GM19452 (cell line): ENCODE results near the gene NOXA1.
"Not testable (repeated sequence)": the region's sequence is repeated elsewhere in the genome, so short reads cannot be mapped to it uniquely, and the experiment has no call there.

Source experiments
- ATAC-seq: cut with Tn5 transposase; IDR thresholded peaks from one replicate; pipeline ENCODE4 v1.9.1; 2021; ENCODE audit not compliant: unreplicated experiment

Gene NOXA1, protein sequence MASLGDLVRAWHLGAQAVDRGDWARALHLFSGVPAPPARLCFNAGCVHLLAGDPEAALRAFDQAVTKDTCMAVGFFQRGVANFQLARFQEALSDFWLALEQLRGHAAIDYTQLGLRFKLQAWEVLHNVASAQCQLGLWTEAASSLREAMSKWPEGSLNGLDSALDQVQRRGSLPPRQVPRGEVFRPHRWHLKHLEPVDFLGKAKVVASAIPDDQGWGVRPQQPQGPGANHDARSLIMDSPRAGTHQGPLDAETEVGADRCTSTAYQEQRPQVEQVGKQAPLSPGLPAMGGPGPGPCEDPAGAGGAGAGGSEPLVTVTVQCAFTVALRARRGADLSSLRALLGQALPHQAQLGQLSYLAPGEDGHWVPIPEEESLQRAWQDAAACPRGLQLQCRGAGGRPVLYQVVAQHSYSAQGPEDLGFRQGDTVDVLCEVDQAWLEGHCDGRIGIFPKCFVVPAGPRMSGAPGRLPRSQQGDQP

DNA sequence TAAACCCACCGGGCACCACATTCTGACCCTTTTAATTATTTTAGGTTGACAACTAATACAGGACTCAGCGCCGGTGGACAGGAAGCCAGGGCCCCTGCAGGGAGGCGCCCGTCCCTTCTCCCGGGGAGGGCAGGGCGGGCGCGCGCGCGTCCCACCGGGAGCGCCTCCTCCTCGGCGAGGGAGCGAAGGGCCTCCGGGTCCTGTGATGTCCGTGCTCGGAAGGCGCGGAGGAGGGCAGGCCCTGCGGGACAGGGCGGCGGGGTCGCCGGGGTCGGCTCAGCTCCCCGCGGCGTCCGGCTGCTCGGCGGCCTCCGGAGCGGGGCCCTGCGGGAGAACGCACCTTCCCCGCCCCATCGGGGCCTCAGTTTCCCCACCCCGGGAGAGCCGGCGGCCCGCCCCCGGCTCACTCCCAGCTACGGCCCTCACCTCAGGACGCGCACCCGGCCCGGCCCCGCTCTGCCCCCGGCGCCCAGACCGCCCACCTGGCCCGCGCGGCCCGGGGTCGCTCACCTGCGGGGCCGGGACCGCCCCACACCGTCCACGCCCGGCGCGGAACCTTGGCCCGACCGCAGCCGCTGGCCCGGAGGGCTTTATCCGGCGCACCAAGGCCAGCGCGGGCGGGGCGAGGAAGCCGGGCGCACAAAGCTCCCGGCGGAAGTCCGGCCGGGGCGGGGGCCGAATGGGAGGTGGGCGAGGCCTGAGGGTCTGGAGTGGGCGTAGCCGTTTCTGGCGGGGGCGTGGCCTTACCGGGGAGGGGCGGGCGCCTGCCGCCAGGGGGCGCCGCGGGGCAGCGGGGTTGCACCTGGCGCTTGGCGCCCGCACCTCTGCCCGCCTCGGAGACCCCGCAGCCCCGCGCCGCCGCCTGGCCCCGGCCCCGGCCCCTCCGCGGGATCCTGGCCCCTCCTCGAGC is at the start of gene NOXA1, which contains the start of gene EXD3:
TSS of gene NOXA1 (plus strand) at position 790 of the 910 bp plus-strand sequence. CDS start 137 bp downstream, outside the sequence.
TSS of gene EXD3 (minus strand) at position 559 of the 910 bp plus-strand sequence. CDS start 27,805 bp downstream, outside the sequence.
- ATAC-seq: peak; percentile 80

DNA sequence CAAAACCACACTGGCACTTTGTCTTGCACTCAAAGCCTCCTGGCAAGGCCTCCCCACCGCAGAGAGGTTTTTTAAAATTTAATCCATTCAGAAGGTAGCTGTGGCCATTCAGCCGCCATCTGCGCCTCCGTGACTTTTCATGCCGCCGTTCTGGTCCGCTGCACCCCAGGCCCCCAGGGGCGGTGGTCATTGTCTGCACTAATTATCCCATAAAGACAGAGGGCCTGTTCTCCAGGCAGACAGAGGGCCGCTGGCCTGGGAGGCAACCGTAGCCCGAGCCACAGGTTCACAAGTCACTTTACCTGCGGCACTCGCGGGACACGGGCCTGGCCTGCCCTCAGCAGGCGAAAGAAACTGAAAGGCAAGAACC is 49.6 kb upstream of the NOXA1 start:
- no peak for ATAC-seq

DNA sequence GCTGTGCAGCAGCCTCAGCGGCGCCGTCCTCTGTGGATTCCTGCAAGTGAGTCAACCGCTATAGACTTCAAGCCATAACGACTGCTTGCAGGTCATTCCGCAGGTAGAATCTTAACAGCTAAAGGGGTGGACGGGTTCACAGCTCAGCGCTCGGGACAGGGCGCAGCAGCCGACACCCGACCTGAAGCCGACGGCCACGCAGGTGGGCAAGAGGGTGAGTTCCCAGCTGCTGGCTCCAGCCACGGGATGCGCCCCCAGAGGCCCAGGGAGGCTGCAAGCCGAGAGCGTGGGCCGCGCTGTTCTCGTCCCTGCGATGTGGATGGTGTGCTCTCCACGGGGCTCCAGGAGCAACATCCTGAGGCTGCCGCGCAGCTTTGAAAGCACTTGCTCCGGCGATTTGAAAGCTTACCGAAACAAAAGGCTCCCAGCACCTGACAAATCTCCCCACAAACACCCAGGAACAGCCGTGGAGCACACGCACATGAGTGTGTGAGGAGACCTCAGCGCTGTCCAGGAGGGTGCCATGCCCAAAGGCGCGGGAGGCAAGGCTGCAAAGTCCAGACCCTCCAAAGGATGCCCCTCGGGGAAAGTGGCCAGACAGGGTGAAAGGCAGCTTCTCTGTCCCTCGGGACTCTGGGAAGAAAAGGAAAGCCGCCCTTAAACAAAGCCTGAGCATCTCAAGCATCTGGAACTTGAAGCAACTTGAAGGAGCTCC is 48.9 kb upstream of the NOXA1 start:
- ATAC-seq: no peak

DNA sequence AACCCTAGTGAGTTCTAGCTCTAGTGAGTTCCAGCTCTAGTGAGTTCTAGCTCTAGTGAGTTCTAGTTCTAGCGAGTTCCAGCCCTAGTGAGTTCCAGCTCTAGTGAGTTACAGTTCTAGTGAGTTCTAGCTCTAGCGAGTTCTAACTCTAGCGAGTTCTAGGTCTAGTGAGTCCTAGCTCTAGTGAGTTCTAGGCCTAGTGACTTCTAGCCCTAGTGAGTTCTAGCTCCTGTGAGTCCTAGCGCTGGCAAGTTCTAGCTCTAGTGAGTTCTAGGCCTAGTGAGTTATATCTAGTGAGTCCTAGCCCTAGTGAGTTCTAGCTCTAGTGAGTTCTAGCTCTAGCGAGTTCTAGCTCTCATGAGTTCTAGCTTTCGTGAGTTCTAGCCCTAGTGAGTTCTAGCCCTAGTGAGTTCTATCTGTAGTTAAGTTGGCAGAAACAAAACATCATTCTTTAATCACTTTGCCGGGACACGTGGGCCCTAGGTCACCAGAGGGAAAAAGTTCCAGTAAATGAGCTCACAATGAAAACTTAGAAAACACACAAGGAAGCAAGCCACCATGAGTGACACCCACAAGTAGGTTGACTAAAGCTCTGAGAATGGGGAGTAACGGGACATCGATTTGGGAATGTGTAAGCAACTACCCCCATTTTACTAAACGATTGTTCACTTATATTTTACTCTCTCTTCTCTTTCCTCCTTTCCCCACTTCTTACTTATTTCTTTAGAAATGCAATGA is 47.7 kb upstream of the NOXA1 start:
- ATAC-seq: no peak

DNA sequence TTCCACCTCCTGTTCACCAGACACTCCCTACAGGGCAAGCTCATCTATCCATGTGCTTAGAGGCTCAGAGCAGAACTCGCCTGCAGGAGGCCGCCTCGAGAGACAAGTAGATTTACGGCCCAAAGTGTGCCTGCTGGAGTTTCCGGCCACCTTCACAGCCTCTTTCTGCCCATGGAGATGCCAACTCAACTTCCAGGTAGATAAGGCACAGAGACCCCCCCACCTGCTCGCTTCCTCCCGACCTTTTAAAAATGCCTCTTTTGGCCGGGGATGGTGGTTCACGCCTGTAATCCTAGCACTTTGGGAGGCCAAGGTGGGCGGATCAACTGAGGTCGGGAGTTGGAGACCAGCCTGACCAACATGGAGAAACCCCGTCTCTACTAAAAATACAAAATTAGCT is 46.8 kb upstream of the NOXA1 start:
- ATAC-seq: no peak

DNA sequence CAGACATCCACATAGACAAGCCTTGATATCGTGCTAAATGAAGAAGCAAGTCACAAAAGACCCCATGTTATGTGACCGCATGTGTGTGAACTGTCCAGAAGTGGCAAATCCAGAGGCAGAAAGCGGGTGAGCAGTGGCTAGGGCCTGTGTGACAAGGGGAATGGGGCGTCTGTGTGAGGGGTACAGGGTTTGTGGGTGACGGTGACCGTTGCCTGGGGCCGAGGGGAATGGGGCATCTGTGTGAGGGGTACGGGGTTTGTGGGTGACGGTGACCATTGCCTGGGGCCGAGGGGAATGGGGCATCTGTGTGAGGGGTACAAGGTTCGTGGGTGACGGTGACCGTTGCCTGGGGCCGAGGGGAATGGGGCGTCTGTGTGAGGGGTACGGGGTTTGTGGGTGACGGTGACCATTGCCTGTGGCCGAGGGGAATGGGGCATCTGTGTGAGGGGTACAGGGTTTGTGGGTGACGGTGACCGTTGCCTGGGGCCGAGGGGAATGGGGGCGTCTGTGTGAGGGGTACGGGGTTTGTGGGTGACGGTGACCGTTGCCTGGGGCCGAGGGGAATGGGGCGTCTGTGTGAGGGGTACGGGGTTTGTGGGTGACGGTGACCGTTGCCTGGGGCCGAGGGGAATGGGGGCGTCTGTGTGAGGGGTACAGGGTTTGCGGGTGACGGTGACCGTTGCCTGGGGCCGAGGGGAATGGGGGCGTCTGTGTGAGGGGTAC is 44.3 kb upstream of the NOXA1 start:
- not testable (repeated sequence) for ATAC-seq

DNA sequence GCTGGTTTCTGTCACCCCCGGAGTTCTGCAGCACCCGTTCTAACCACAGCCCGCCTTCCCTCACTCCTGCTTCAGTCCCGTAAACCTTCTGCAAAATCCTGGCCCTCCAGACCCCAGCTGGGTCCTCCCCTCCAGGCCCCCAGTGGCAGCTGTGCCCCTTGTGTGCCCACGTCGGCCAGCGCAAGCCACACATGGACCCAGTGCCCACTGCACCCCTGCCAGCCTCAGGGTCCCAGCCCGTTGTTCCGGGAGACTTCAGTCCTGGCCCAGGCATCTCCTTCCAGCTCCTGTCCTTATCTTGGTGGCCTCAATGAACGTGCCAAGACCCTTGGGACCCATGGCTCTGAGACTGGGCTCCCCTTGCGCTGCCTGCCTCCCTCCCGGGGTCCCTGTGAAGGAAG is 43.4 kb upstream of the NOXA1 start:
- no peak for ATAC-seq

DNA sequence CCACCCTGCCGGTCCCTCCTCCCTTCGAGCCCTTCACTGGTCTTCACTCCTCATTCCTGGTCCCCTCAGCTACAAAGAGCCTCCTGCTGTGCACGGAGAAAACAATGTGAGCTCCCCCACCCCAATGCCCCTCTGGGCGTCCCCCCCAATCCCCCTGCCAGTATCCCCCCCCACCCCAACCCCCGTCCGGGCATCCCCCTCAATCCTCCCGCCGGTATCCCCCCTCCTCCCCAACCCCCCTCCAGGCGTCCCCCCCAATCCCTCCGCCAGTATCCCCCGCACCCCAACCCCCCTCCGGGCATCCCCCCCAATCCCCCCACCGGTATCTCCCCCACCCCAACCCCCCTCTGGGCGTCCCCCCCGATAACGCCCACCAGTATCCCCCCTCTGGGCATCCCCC is 43.0 kb upstream of the NOXA1 start:
- no peak for ATAC-seq

DNA sequence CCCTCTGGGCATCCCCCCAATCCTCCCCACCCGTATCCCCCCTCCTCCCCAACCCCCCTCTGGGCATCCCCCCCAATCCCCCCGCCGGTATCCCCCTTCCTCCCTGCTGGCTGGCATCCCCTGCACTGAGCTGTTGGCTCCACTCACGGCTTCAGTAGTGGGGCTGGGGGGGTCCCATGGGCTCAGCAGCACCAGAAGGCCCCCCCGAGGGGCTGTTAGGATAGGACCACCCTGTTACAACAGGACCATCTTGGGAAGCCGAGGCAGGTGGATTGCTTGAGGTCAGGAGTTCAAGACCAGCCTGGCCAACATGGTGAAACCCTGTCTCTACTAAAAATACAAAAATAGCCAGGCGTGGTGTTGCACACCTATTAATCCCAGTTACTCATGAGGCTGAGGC is 42.6 kb upstream of the NOXA1 start:
- no peak for ATAC-seq

DNA sequence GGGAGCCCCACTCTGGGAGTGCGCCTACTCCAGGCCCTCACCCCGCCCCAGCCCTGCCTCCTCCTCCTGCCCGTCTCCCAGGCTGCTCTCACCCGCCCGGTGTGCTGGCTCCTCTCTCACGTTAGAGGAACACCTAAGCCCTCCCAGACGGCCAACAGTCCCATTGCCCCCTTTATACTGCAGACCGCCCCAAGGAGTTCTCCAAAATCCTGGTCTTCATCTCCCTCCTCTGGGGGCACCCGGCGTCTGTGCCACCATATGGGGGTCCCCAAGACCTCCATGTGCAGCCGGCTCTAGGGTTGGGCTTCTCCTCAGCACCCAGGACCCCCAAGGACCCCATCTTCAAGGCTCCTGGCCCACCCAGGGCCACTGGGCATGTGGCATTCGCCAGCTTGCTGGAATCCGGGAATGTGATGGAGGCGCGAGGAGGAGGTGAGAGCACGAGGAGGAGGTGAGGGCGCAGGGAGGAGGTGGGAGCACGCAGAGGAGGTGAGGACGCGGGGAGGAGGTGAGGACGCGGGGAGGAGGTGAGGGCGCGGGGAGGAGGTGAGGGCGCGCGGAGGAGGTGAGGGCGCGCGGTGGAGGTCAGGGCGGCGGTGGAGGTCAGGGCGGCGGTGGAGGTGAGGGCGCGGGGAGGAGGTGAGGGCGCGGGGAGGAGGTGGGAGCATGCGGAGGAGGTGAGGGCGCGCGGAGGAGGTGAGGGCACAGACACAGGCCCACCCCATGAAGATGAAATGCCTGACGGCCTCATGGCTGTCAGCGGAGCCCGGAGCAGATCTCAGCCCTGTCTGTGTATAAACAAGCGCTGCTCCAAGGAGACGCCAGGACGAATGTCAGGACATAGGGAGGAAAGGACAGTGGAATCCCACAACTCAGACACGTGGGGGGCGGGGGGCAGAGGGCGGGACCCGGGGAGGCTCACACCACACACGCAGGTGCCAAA is 41.4 kb upstream of the NOXA1 start:
- no peak for ATAC-seq

DNA sequence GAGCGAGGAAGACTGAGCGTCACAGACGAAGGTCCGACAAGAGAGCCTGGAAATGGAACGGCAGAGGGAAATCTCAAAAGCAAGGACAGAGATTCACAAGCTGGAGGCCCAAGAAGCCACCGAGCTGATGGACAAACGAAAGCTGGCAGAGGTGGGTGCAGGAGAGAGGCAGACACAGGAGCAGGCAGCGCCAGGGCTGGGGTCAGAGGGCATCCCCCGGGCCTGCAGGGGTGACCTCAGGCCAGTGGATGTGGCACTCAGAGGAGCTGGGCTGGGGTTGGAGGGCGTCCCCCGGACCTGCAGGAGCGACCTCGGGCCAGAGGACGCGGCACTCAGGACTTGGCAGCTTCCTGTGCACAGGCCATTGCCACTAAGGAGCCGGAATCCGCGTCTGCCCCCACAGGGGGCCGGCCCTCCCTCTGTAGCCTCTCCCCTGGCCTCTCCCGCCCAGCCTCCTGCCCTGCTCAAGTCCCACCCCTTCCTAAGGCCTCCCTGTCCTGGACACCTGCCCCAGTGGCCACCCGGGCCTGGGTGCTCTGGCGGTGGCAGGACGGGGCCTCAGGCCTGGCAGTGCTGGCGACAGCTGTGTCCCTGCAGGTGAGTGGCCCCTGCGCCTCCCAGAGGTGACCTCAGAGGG is 40.6 kb upstream of the NOXA1 start:
- no peak for ATAC-seq

DNA sequence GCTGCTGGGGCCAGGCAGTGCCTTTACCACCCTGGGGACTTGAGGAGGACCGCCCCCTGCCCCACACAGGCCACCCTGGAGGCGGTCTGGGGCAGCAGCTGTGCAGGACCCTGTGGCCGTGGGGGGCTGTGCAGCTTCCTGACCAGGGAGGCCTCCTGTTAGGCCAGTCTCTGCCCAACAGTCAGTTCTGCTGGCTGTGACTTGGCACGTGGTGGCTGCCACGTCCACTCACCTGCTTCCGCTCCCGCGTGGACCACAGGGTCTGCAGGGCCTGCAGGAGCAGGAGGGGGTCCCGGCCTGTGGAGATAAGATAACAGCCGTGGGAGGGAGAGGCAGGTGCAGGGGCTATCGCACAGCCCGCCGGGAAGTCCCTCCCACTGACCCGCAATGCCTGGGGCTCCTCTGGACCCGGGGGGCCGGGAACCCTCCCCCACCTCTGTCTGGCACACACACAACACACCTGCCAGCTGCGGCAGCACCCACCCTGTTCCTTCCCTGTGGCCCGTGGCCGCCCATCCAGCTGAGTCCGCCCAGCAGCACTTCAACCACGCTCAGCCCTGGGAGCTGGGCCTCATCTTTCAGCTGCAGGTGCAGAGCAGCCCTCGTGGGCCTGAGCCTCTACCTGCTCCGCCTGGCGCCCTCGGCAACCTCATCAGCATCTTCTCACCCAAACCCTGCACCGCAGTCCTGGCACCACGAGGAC is 40.0 kb upstream of the NOXA1 start:
- no peak for ATAC-seq

DNA sequence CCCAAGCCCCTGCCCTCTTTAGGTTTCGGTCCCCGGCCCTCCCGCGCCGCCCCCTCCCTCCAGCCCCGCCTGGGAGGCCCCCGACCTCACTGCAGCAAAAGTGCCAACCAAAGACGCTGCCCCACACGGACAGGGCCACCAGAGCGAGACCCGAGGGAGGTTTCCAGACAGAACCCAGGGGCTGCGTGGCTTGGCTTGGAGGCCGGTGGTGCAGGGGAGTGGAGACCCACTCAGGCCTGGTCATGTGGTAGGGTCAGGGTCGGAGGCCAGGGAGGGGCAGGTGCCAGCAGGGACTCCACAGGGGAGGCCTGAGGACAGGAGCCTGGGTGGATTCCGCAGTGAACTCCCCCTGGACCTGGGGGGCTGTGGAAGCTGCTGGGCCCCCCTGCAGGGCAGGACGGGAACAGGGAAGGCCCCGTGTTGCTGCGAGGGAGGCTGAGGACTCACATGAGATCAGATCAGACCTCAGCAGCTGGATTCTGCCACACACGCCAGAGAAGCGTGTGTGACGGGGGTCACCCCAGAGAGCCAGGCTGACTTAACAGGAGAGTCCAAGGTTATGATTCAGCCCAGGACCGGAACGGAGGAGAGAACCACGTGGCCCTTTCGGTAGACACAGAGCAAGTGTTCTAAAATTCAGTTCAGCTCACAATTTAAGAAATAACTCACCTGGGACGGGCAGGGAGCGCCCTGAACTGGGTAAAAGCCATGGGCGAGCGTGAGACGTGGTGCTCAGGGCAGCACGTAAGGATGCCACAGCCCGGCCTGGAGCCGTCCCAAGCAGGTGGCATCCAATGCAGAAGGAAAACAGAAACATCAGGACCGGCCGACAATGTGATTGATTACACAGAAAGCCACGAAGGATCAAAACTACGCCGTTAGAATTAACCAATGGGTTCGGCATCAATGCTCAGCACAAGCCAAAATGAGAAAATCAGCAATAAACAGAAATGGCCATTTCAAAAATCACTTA is 39.1 kb upstream of the NOXA1 start:
- ATAC-seq: no peak

DNA sequence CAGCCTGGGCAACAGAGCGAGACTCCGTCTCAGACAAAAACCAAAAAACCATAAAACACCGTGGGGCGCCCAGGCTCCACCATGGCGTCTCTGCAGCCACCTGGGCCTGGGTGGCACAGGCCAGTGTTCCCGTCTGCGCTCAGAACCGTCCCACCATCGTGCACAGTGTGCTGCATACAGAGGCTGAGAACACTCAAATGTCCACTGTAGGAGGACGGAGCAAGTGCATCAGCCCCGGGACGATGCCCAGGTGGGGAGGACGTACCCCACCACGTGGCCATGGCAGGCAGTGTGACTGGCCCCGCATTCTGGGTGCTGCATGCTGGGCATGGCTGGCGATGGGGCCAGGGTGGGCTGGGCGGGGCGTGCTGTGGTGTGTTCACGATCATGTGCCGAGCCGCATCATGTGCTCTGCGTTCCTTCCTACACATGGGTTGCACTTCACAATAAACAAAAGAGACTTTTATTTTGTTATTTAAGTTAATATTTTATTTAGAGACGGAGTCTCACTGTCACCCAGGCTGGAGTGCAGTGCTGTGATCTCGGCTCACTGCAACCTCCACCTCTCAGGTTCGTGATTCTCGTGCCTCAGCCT is 38.0 kb upstream of the NOXA1 start:
- no peak for ATAC-seq

DNA sequence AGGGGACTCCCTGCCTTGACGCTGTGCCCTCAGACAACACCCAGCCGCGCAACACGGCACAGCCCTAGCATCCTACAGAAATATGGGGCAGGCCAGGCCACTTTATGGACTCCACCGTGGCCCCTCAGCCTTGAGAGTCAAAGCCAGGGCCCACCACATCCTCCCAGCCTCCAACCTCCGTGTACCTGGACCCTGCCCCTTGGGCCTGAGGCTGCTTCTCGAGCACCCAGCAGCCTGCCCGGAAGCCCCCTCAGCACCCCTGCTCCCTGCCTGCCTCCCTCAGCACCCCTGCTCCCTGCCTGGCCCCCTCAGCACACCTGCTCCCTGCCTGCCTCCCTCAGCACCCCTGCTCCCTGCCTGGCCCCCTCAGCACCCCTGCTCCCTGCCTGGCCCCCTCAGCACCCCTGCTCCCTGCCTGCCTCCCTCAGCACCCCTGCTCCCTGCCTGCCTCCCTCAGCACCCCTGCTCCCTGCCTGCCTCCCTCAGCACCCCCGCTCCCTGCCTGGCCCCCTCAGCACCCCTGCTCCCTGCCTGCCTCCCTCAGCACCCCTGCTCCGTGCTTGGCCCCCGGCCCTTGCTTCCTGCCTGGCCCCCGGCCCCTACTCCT is 36.6 kb upstream of the NOXA1 start:
- ATAC-seq: not testable (repeated sequence)
